Lung (tissue), 16 donors: ENCODE data around the gene AVP. TPM values are rescaled to one million over a fixed set of nuclear protein-coding genes. Genes with fewer than 3 reads are reported as not detected.

Experiments
- ATAC-seq: fragments of 200-7000 bp; cut with Tn5 transposase; one replicate; pipeline ENCODE4 v1.9.1; 2020; ENCODE audit warnings: moderate number of reproducible peaks; ENCODE audit not compliant: insufficient read depth, low FRiP score
- DNase-seq, 3 donors: peaks; one replicate each; pipeline ENCODE4 v3.0.0-alpha.2; 2013 to 2017
- H3K27ac ChIP-seq, 2 donors: one replicate each; pipeline ENCODE4 v1.5.1; 2013; ENCODE audit warnings: mild to moderate bottlenecking in 2 of 2, moderate library complexity in 2 of 2, control low read depth in 1 of 2, inconsistent platforms in 1 of 2, low read depth in 1 of 2, low read length in 1 of 2
- H3K27me3 ChIP-seq, 3 donors: one replicate each; pipeline ENCODE4 v1.5.1; 2013; ENCODE audit warnings: low read length in 2 of 3; ENCODE audit not compliant: control insufficient read depth in 3 of 3, insufficient read depth in 3 of 3
- H3K36me3 ChIP-seq, 4 donors: one replicate each; pipeline ENCODE4 v1.5.1; 2013; ENCODE audit warnings: low read length in 4 of 4, mild to moderate bottlenecking in 1 of 4, moderate library complexity in 1 of 4; ENCODE audit not compliant: control insufficient read depth in 4 of 4, insufficient read depth in 4 of 4
- H3K4me1 ChIP-seq, 5 donors: one replicate each; pipeline ENCODE4 v1.5.1; 2013; ENCODE audit warnings: low read length in 5 of 5, mild to moderate bottlenecking in 2 of 5, moderate library complexity in 1 of 5; ENCODE audit not compliant: control insufficient read depth in 5 of 5, insufficient read depth in 5 of 5
- H3K4me3 ChIP-seq: one replicate; pipeline ENCODE4 v1.5.1; 2013; ENCODE audit warnings: mild to moderate bottlenecking, control low read depth, moderate library complexity
- H3K9ac ChIP-seq, 2 donors: one replicate each; pipeline ENCODE4 v1.5.1; 2013; ENCODE audit warnings: low read length in 2 of 2, control low read depth in 1 of 2; ENCODE audit not compliant: insufficient read depth in 1 of 2
- H3K9me3 ChIP-seq, 4 donors: one replicate each; pipeline ENCODE4 v1.5.1; 2013; ENCODE audit warnings: low read length in 3 of 4, mild to moderate bottlenecking in 1 of 4, moderate library complexity in 1 of 4; ENCODE audit not compliant: control insufficient read depth in 4 of 4, insufficient read depth in 3 of 4
- WGBS, 2 donors: extraction: QIAGEN DNeasy Blood & Tissue Kit; methylation state at CpG; one replicate each; pipeline ENCODE4 v1.1.7; 2013; 5-methylcytosine and 5-hydroxymethylcytosine counted together
- long read RNA-seq, 5 donors: transcript quantifications; one replicate each; lab custom pipeline, GENCODE V29; 2026
- polyA plus RNA-seq, 2 donors: library from polyadenylated mRNA; stranded (reverse); fragments of 200-250 nt; gene quantifications; one replicate each; pipeline ENCODE4 v1.2.1, GENCODE V29; 2013
- total RNA-seq, 2 donors: library from RNA; depleted of rRNA in 1 of 2; stranded (reverse); fragments of >200 nt in 1 of 2; gene quantifications; one replicate each; pipeline ENCODE4 v1.2.1, GENCODE V29; 2014 to 2021
- TF ChIP-seq, protein P1 (sequence below): IDR thresholded peaks from 2 replicates; pipeline ENCODE4 v1.5.1; 2012; ENCODE audit warnings: mild to moderate bottlenecking; ENCODE audit errors: control extremely low read depth, extremely low read depth
- donor health status: control.
- donor health status: control.
- donor health status: Bipolar disorder and iron deficiency.
- donor health status: healthy.
- donor health status: DM: yes; HTN: yes; CAD: no.

The AVP gene
- total RNA-seq: not detected
- polyA plus RNA-seq: not detected
- long read RNA-seq, donor 1: 0 reads
- long read RNA-seq, donor 2: 0 reads
- long read RNA-seq, donor 3: 0 reads
- long read RNA-seq, donor 4: 0 reads
- long read RNA-seq, donor 5: 0 reads

DNA sequence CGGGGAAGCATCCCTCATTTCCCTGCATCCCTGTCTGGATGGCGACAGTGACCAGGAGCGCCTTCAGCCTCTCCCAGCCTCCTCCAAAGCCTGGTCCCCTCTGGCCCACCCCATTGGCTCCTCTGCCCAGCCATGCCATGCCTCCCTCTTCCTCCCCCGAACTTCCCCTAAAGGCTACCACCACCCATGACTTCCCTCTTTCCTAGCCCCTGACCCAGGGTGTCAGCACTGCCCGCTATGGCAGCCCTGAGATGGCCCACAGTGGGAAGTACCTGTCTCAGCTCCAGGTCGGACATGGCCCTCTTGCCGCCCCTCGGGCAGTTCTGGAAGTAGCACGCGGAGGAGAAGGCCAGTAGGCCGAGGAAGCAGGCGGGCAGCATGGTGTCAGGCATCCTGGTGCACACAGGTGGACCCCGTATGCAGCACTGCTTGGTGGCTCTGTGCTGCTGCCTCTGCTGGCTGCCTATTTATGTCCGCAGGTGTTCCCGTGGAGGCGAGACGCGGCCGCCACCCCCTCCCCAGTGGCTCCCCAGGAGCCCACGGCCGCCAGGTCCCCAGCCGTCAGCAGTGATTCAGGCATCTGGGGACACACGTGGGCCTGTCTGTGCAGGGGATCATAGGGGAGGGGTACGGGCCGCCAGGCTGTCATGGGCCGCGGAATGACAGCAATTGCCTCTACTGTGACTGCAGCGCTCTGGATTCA is at the start of gene AVP:
TSS of gene AVP (minus strand) at position 442 of the 703 bp plus-strand sequence. CDS start at position 392, 50 bp downstream.
- Histone ChIP-seq H3K9ac (no peak within 1 kb of the TSS), H3K9me3 (peaks cover 0 to 4% (median 0%) of the 10 kb centered on the region in 4 donors), H3K4me1 (peaks cover 0 to 8% (median 0%) of the 10 kb centered on the region in 5 donors), H3K4me3 (no peak within 1 kb of the TSS), H3K36me3 (no peaks in the 10 kb centered on the region), H3K27me3 (peaks cover 0 to 34% (median 23%) of the 10 kb centered on the region in 3 donors), H3K27ac (no peak within 1 kb of the TSS)
- WGBS, 2 donors: 59 to 75% methylated on average over 28 of the region's 28 CpGs
- TF ChIP-seq, protein P1, sequence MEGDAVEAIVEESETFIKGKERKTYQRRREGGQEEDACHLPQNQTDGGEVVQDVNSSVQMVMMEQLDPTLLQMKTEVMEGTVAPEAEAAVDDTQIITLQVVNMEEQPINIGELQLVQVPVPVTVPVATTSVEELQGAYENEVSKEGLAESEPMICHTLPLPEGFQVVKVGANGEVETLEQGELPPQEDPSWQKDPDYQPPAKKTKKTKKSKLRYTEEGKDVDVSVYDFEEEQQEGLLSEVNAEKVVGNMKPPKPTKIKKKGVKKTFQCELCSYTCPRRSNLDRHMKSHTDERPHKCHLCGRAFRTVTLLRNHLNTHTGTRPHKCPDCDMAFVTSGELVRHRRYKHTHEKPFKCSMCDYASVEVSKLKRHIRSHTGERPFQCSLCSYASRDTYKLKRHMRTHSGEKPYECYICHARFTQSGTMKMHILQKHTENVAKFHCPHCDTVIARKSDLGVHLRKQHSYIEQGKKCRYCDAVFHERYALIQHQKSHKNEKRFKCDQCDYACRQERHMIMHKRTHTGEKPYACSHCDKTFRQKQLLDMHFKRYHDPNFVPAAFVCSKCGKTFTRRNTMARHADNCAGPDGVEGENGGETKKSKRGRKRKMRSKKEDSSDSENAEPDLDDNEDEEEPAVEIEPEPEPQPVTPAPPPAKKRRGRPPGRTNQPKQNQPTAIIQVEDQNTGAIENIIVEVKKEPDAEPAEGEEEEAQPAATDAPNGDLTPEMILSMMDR: no peak
- DNase-seq (no peak), ATAC-seq (no peak)

GRCh38 chr20:3134151-3134550 is 49.6 kb upstream of the AVP start:
- TF ChIP-seq, protein P1: no peak
- Histone ChIP-seq H3K4me1 (peaks cover 0 to 2% (median 0%) of the 10 kb centered on the region in 5 donors), H3K9ac (no peak overlapping the region), H3K9me3 (no peaks in the 10 kb centered on the region), H3K36me3 (no peaks in the 10 kb centered on the region), H3K27ac (no peak overlapping the region), H3K4me3 (no peak overlapping the region), H3K27me3 (no peaks in the 10 kb centered on the region)
- no peak for DNase-seq
- ATAC-seq: no peak
- 89 to 95% methylated on average over 3 of the region's 3 CpGs for WGBS, 2 donors

- no peaks in the 10 kb centered on the region for H3K9me3 ChIP-seq
- TF ChIP-seq, protein P1: no peak
- WGBS, 2 donors: 88 to 95% methylated on average over 2 of the region's 2 CpGs
Observed at GRCh38 chr20:3133155-3133554, 48.6 kb upstream of the AVP start.

More at GRCh38 chr20:3133155-3133554, 48.6 kb upstream of the AVP start:
- Histone ChIP-seq H3K27ac (no peak overlapping the region), H3K9ac (no peak overlapping the region), H3K4me1 (peaks cover 0 to 2% (median 0%) of the 10 kb centered on the region in 5 donors), H3K36me3 (no peaks in the 10 kb centered on the region), H3K27me3 (no peaks in the 10 kb centered on the region), H3K4me3 (no peak overlapping the region)
- DNase-seq: no peak
- ATAC-seq: no peak
